DMS153 treated with DMSO at 0.1 percent for 48 hours (cell line): ENCODE results near the gene ADPRHL1.

Source experiments
- DNase-seq: peaks from one replicate; lab custom pipeline; 2025; ENCODE audit not compliant: unreplicated experiment; lab: John Stamatoyannopoulos, UW

The ADPRHL1 gene

DNA sequence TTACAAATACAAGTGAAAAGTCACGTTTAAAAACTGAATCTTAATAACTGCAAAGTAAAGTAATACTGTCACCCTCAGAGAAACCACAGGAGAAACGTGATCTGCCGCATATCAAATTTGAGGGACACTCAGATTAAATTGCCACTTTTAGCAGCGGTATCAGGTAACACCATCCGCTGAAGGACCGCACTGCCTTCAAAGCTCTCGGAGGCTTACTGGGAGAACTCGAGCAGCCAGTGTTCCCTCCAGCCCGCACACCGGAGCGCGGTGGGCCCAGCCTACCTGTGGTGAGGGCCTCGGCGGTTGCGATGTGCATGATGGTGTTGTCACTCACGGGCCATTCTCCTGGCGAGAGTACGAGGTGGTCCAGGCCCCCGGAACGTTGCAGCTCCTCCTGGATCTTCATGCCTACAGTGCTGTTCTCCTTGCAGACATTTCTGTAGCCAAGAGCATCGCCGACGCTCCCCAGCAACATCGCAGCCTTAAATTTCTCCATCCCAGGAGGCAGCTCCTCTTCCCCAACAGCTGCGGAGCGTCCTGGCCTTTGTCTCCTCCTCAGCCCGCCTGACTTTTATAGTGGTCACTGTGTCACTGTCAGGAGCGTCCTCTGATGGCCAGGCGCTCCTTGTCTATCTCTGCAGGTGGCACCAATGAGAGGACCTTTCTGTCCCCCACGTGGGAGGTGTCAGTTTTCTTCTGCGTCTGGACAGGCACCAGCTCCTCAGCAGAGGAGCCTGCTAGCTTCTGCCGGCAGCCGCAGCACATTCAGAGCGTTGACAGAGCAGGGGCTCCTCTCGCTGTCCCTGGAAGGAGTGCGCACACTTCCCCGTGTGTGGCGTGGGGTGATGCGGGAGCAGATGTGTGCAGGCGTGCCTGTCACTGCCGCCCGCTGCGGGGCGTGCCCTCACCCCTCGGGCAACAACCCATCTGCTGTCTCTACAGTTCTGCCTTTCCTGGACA is at the start of gene ADPRHL1:
TSS of gene ADPRHL1 (minus strand) at position 547 of the 960 bp plus-strand sequence. CDS start at position 496, 51 bp downstream.
- DNase-seq: no peak

DNA sequence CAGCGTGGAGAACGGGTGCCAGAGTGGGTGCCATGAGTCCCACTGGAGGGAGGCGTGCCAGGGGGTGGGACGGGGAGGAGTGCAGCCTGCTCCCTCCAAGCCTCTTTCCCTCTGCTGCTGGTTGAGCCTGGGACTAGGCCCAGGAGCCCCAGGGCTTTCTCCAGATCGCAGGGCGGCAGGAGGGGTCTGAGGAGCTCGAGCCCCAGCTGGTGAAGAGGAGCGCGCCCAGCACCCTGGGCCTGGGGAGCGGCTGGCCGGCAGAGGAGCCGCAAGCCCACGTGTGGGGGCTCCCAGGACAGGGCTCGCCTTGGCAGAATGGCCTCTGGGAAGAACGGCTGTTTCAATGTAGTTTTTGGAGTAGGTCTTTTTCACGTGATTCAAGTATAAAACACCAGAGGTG is 49.4 kb upstream of the ADPRHL1 start:
- no peak for DNase-seq

DNA sequence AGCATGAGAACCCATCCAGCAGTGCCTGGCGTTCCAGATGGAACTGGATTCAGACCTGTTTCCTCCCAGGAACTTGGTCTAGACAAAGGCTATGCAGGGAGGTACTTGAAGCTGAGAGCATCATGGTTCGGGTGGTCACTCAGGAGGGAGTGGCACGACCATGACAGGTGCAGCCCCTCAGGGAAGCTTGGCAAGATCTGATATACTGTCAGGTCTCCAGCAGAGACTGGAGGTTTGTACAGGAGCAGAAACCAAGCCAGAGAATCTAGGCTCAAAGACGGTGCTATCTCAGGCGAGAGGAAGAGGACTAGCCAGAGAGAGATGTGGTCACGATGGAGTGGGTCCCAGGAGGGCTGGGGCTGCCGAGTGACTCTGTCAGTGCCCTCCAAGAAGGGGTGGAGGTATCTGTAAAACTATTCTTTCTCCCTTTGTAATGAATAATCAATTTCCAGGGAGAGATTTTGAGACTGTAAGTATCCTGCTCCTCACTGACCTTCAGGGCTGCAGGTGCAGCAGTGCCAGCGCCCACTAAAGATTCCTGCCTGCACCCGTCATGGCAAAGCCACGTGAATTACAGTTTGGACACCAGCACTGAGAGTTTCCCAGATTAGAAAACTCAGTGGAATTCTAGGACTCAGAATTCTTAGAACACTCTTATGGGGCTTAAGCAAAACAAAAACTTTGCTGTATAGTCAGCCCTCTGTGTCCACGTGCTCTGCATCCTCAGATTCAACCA is 47.4 kb upstream of the ADPRHL1 start:
- no peak for DNase-seq

DNA sequence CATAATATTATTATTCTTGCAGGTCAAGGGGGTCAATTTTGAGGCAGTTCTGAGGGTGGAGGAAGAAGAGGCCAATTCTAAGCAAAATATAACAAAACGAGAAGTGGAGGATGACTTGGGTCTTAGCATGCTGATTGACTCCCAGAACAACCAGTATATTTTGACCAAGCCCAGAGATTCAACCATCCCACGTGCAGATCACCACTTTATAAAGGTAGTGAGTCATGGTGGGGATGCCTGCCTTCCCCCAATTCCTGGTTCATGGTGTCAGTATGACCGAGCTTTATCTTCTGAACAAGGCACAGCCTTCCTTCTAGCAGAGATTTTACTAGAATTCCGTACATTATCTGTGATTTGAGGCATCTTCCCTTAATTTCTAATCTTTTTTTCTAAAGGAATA is 46.6 kb upstream of the ADPRHL1 start:
- no peak for DNase-seq

DNA sequence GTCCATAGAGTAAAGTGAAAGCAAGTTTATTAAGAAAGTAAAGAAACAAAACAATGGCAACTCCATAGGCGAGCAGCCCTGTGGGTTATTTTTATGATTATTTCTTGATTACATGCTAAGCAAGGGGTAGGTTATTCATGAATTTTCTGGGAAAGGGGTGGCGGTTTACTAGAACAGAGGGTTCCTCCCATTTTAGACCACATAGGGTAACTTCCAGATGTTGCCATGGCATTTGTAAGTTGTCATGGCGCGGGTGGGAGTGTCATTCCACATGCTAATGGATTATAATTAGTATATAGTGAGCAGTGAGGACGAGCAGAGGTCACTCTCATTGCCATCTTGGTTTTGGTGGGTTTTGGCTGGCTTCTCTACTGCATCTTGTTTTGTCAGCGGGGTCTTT is 45.6 kb upstream of the ADPRHL1 start:
- no peak for DNase-seq

DNA sequence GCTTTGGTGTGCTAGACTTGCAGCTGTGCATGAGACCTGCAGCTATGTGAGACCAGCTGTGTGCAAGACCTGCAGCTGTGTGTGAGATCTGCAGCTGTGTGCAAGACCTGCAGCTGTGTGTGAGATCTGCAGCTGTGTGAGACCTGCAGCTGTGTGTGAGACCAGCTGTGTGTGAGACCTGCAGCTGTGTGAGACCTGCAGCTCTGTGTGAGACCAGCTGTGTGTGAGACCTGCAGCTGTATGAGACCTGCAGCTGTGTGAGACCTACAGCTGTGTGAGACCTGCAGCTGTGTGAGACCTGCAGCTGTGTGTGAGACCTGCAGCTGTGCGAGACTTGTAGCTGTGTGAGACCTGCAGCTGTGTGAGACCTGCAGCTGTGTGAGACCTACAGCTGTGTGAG is 43.9 kb upstream of the ADPRHL1 start:
- no peak for DNase-seq

DNA sequence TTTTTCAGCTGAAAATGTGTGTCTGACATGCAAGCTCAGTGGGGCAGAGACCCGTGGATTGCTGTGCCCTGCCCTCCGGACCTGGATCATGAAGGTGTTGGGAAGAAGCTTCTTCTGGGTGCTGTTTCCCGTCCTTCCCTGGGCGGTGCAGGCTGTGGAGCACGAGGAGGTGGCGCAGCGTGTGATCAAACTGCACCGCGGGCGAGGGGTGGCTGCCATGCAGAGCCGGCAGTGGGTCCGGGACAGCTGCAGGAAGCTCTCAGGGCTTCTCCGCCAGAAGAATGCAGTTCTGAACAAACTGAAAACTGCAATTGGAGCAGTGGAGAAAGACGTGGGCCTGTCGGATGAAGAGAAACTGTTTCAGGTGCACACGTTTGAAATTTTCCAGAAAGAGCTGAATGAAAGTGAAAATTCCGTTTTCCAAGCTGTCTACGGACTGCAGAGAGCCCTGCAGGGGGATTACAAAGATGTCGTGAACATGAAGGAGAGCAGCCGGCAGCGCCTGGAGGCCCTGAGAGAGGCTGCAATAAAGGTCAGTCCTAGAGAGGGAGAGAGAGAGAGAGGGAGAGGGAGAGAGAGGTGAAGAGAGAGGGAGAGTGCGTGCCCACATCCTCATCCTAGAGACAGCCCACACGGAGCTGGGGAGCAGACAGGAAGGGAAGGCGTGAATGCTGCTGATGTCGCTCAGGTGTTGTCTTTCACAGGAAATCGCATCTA is 42.4 kb upstream of the ADPRHL1 start:
- no peak for DNase-seq

DNA sequence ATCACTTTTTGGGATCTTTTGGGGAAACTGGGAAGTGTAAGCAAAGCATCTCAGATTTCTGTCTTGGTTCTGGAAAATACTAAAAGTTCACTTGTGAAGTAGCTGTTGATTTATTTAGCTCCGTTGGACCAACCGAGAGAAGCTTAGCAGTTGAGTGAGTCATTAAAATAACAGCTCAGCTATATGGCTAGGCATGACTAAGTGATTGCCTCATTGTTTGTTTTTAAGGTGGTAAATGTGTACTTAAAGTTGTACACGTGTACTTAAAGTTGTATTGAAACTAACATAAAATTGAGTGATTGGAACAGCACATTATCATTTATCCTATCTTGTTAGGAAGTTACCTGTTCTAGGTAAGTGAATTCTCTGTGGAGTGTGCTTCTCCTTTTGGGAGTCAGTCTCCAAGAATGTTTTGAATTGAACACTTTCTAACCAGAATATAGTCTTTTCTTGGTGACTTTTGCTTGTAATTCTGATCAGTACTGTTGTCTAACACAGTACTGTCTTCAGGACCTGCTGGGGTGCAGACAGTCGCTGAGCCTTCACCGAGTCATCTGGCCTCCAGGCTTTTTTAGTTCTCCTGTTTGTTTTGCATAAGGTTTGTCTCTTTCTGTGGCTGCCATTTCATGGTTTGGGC is 40.1 kb upstream of the ADPRHL1 start:
- peak; percentile 53 for DNase-seq

DNA sequence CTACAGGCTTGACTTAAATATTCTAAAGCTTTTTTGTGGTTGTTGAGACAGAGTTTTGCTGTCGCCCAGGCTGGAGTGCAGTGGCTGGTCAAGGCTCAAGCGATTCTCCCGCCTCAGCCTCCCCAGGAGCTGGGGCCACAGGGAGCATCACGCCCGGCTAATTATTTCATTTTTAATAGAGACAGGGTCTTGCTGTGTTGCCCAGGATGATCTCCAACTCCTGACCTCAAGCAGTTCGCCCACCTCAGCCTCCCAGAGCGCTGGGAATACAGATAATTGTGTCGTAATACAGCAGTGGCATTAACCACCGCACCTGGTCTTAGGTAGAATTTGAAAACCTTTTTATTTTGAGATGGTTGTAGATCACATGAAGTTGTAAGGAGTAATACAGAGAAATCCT is 38.7 kb upstream of the ADPRHL1 start:
- no peak for DNase-seq

DNA sequence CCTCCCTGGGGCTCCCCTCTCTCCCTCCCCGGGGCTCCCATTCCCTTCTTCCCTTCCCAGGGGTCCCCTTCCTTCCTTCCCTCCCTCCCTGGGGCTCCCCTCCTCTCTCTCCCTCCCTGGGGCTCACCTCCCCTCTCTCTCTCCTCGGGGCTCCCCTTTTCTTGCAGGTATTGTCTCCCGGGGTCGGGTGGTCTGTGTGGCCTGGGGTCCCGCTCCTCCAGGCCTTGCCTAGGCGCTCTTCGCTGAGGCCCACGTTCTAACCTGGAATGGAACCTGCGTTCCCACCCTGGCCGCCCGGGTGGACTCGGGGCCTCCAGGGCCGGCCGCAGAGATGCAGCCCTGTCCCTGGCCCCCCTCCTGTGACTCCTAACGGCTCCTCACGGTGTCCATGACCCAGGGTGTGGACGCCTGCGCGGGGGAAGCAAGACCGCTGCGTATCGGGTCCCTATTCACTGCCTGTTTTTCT is 38.2 kb upstream of the ADPRHL1 start:
- DNase-seq: no peak

DNA sequence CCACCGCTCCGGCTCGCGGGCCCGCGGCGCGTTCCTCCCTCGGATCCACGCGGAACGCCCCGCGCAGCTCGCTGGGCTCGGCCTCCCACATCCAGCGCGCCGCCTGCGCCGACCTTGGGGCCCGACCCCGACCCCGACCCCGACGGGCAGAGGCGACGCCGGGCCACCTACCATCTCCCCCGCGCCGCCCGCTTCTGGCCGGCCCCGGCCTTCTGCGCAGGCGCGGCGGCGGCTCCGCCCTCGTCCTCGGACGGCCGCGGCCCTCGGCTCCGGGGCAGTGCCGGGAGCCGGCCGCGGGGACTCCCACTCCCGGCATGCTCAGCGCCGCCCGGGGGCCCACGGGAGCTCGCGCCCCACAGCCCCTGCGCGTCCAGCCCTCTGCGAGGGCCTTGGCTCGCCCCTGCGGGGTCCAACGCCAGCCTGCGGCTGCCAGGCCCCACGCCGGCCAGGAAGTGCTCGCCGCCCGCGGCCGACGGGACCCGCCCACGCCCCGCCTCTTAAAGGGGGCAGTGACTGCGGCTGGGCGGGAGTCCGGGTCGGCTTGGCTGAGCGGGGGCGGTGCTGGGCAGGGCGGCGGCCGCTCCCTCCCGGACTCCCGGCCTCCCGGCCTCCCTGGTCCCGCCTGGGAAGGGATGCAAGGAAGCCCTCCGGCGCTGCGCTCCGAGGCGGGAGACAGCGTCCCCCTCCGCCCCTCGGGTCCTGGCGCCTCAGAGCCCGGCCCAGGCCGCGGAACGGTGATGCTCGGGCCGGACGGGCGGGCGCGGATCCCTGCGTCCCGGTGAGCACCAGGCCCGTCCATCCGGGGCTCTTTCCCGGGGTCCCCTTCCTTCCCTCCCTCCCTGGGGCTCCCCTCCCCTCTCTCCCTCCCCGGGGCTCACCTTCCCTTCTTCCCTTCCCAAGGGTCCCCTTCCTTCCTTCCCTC is 37.5 kb upstream of the ADPRHL1 start, which contains the start of gene DCUN1D2:
TSS of gene DCUN1D2 (minus strand) at position 216 of the 922 bp plus-strand sequence. CDS start at position 174, 42 bp downstream.
- peak; percentile 82 for DNase-seq

DNA sequence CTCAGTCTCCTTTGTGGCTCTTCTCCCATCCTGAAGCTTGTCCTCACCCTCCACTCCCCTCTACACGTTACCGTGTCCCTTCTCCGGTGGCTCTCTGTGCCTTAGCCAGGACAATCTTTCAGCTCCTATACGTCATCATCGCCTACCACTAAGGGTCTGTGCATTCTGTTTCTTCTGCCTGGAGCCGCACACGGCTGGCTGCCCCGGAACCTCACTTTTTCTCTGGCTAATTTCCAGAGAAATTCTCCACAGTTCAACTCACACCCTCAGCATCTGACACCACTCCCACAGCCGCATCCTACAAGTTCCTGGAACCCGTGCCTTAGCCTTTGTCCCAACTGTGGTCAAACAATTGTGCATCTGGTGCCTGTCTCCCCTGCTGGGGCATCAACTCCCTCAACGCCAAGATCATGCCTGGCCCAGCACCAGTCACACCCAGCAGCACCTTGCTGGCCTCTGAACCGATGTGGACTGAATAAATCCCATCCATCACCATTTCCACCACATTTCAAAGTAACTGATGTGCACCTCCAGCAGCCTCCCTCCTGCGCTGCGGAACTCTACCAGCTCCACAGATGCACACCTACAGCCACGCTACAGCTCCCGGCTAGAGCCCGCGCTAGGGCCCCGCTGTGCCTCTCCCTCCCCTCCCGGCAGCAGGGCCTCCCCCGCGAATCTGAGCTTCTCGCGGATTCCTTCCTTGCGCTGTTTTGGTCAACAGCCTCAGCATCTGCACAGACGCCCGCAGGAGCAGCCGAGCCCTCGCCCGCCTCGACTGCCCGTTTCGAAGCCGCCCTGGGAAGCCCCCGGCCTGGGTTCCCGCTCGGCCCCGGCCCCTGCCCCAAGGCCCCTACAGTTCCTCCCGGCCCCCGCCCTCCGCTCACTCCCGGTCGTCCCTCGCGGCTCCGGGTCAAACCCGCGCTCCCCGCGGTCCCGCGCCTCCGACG is 36.5 kb upstream of the ADPRHL1 start:
- DNase-seq: no peak

DNA sequence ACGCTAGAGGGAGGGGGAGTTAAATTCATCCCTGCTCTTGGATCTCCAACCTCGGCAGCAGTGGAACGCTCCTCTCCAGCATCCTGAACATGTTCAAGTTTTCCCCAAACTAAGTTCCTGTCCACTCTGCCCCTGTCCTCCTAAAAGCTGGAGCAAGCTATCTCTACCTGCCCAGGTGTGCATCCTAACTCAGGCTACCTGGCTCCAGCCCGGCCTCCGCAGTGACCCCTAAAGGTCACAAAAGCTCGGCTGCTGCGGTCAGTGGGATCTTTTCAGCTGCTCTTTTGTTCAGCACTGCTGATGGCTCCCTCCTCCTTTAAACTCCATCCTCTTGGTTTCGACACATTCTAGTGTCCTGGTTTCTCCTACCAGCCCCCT is 35.9 kb upstream of the ADPRHL1 start:
- DNase-seq: no peak

DNA sequence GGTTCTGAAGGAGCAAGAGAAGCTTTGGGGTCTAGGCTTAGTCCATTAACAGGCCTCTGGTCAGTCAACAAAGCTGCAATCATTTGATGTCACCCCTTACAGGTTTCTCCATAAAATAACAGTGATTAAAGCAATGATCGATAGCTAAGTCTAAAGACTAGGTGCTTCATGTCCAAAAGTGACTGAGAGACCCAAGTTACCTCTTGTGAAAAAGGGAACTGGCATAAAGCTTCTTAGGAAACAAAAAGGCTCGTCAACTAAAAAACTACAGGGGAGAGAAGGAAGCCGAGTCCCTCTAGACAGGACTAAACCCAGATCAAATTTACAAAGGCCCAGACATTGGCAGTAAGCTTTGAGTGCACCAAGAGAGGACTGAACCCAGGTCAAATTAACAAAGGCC is 35.0 kb upstream of the ADPRHL1 start:
- no peak for DNase-seq

DNA sequence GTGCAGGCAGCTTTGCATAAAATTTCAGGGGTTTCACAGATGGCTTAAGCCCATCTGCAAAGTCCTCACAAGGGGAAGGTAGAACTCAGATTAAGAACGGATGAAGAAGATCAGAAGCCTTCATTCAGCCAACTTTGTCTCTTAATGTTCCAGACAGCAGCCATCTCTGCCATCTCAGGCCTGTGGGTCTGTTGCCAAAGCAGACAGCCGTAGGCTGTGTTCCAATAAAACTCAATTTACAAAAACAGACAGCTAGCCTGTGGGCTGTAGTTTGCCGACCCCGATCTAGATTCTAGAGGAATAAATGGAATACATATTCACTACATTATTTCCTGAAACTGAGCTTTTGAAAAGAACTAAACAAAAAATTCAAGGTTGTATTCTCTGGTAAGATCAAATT is 33.4 kb upstream of the ADPRHL1 start:
- no peak for DNase-seq

DNA sequence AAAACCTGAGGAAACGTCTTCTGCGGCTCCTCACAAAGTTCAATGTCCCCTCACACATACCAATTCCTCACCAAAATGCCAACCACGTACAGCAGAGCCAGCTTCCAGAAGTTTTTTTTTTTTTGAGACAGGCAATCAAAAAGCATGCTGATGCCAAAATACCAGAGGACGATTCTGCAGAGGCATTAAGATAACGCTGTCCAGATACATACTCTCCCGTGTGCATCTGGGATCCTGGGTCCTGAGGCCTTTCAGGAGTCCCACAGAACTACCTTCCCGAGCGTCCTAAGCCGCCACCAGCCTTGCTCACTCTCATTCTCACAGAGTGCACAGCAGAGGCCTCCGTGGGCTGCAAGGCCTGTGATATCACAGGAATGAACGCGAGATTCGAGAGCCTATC is 32.3 kb upstream of the ADPRHL1 start:
- DNase-seq: no peak

DNA sequence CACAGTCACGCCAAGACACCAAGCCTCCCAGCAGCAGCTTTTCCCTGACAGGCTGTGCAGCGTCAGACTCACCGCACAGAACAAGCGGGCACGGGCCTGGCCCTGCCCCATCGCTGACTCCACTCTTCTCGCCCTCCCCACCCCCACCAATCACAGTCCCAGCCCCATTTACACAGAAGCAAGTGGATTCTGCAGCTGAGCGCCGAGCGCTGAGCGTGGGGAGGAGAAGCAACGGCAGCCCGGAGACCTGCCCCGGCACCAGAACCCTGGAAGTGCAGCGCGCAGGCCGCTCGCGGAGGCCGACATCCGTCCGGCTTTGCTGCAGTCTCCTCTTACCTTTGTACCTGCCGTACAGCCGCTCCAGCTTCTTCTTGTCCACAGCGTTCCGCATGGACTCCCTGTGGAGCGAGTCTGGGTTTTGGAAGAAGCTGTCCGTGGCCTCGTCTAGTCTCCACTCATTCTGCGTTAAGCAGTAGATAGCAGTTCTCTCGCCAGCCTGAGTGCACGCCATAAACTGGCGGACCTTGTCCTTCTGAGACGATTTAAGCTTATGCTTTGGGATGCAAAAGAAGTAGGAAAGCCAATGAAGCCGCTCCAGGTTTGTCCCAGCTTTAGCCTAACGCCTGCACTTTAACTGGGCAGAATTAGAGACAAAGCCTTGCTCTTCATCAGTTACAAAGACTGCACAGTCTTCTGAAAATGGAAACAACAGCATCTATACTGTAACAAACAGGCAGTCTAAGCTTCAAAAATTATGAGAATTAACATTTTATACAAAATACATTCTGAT is 30.4 kb upstream of the ADPRHL1 start:
- no peak for DNase-seq

DNA sequence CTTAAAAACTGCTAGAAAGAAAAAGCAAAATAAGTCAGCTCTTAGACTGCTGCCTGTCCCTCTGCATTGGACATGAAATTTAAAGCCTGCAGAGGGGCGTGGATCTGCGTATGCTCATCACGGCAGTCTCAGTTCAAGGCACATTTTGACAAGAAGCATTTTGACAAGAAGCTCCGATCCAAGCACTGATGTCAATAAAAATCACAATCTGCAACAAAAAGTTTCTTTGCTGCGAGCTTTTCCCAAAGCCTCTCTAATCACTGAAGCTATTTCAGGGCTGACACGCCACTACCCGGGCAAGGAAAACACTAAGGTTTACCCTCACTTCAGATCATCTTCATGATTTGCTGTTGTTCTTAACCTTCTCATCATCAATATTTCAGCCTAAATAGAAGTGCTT is 29.8 kb upstream of the ADPRHL1 start:
- no peak for DNase-seq
